Measurements from ENCODE around the gene C1S.

Gene C1S

DNA sequence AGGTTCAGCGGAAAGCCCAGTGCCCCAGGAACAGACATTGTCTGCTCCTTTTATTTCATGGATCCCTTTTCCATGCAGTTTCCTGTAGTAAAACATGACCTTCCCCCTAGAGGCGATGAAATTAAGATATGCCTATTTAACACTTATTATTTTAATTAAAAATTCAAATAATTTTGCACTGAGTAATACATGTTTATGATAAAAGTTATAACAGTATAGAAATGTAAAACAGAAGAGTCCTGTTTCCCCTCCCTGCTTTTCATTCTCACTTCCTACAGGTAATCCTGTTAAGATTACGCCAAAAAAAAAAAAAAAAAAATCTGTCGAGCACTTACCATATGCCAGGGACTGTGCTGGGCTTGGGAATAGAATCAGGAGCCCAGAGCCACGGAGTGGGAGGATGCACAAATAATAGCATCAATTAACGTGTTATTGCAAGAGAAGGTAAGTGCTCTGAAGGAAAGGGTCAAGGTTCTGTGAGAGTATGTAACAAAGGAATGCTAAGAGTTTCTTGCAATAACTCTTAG, 41.4 kb upstream of the C1S start:
- Histone ChIP-seq H3K27ac (ENCODE audit: low read length) (peak overlapping the region; percentile 76; the same call in 1 of the 2 replicates), H4K20me1 (ENCODE audit: insufficient read depth, low read length) (no peaks in the 10 kb centered on the region), H3K36me3 (replicated peaks; ENCODE audit: low read depth, low read length) (no peaks in the 10 kb centered on the region), H2AFZ (ENCODE audit: low read depth, low read length) (peak overlapping the region; percentile 16; the same call in 1 of the 2 replicates), H3K9ac (ENCODE audit: low read length) (peak overlapping the region; percentile 70), H3K4me3 (ENCODE audit: low read length) (peak overlapping the region; percentile 81), H3K9me3 (ENCODE audit: insufficient read depth, low read length) (no peaks in the 10 kb centered on the region), H3K4me1 (ENCODE audit: low read length) (peaks cover 9% of the 10 kb centered on the region), H3K4me2 (ENCODE audit: low read length) (peak overlapping the region; percentile 90), H3K27me3 (ENCODE audit: low read depth, low read length) (no peaks in the 10 kb centered on the region), H3K79me2 (ENCODE audit: low read length) (no peaks in the 10 kb centered on the region)
- TF ChIP-seq, protein P1, sequence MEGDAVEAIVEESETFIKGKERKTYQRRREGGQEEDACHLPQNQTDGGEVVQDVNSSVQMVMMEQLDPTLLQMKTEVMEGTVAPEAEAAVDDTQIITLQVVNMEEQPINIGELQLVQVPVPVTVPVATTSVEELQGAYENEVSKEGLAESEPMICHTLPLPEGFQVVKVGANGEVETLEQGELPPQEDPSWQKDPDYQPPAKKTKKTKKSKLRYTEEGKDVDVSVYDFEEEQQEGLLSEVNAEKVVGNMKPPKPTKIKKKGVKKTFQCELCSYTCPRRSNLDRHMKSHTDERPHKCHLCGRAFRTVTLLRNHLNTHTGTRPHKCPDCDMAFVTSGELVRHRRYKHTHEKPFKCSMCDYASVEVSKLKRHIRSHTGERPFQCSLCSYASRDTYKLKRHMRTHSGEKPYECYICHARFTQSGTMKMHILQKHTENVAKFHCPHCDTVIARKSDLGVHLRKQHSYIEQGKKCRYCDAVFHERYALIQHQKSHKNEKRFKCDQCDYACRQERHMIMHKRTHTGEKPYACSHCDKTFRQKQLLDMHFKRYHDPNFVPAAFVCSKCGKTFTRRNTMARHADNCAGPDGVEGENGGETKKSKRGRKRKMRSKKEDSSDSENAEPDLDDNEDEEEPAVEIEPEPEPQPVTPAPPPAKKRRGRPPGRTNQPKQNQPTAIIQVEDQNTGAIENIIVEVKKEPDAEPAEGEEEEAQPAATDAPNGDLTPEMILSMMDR (IDR thresholded peaks at IDR 0.05; ENCODE audit: low read depth, low read length) = no peak
- TF ChIP-seq EZH2phosphoT487 (IDR thresholded peaks at IDR 0.05; ENCODE audit: low read depth) = no peak

DNA sequence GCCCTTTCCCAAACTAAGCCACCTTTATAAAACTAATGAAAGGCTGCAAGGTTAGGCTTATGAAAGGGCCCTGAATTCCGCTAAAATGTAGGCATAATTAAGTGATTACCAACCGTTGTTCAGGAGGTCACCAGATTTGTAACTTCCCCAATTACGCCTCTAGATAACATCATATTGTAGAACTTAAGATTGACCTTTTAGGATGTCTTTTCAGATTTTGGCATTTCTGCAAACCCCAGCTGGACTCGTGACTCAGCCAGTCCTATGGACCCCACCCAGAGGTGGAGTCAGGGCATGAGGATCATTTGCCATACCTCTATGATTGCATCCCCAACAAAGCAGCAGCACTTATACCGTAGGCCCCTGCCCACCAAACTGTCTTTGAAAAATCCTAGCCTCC, 38.6 kb upstream of the C1S start:
- no peaks in the 10 kb centered on the region for H3K9me3 ChIP-seq (ENCODE audit: insufficient read depth, low read length)
- H4K20me1 ChIP-seq (ENCODE audit: insufficient read depth, low read length) = no peaks in the 10 kb centered on the region
- H3K4me2 ChIP-seq (ENCODE audit: low read length) = no peak overlapping the region

DNA sequence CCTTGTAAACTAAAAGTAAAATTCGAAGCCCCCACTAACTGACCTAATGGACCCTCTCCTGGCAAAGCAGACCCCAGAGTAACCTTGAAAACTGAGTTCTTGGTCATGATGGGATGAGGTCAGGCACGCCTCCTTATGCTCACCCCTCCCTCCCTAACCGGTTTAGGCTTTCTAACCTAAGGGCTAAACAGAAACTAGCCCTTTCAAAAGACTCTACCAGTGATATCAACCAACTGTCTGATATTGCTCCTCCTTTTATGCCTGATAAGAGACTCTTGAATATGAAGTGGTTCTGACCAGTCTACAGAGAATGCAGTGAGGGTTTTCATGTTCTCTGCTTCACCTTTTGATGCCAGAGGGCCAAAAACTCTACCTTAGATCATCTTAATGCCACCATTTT, 37.4 kb upstream of the C1S start:
- H3K4me1 ChIP-seq (ENCODE audit: low read length) = peaks cover 4% of the 10 kb centered on the region; the same call in 1 of the 2 replicates
- TF ChIP-seq, protein P1 (IDR thresholded peaks at IDR 0.05; ENCODE audit: low read depth, low read length) = no peak
- no peaks in the 10 kb centered on the region for H3K27me3 ChIP-seq (ENCODE audit: low read depth, low read length)
- H2AFZ ChIP-seq (ENCODE audit: low read depth, low read length) = no peak overlapping the region
- no peaks in the 10 kb centered on the region for H4K20me1 ChIP-seq (ENCODE audit: insufficient read depth, low read length)
- H3K9me3 ChIP-seq (ENCODE audit: insufficient read depth, low read length) = no peaks in the 10 kb centered on the region
- no peak overlapping the region for H3K4me2 ChIP-seq (ENCODE audit: low read length)
- no peaks in the 10 kb centered on the region for H3K79me2 ChIP-seq (ENCODE audit: low read length)
- H3K27ac ChIP-seq (ENCODE audit: low read length) = no peak overlapping the region
- H3K9ac ChIP-seq (ENCODE audit: low read length) = no peak overlapping the region
- H3K36me3 ChIP-seq (replicated peaks; ENCODE audit: low read depth, low read length) = no peaks in the 10 kb centered on the region
- H3K4me3 ChIP-seq (ENCODE audit: low read length) = no peak overlapping the region

More for the DNA sequence above, 38.6 kb upstream of the C1S start:
- H3K4me3 ChIP-seq (ENCODE audit: low read length) = no peak overlapping the region
- H3K27me3 ChIP-seq (ENCODE audit: low read depth, low read length) = no peaks in the 10 kb centered on the region
- peaks cover 9% of the 10 kb centered on the region for H3K4me1 ChIP-seq (ENCODE audit: low read length)
- no peak overlapping the region for H3K9ac ChIP-seq (ENCODE audit: low read length)
- no peaks in the 10 kb centered on the region for H3K36me3 ChIP-seq (replicated peaks; ENCODE audit: low read depth, low read length)
- no peak overlapping the region for H2AFZ ChIP-seq (ENCODE audit: low read depth, low read length)
- H3K27ac ChIP-seq (ENCODE audit: low read length) = no peak overlapping the region
- TF ChIP-seq, protein P1 (IDR thresholded peaks at IDR 0.05; ENCODE audit: low read depth, low read length) = no peak
- TF ChIP-seq EZH2phosphoT487 (IDR thresholded peaks at IDR 0.05; ENCODE audit: low read depth) = no peak
- no peaks in the 10 kb centered on the region for H3K79me2 ChIP-seq (ENCODE audit: low read length)

DNA sequence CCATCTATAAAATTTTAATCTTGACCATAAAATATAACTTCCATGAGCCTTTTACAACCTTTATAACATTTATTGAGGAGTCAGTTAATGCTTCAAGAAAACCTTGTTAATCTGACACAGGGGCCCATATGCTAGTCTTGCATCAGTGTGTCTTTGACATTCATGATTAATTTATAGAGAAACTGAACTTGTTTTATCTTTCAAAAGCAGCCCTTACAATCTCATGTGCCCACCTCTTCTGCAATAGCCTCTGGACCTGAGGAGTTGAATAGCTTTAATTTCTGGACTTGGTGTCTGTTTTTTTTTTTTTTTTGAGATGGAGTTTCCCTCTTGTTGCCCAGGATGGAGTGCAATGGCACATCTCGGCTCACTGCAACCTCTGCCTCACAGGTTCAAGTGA, 33.7 kb upstream of the C1S start:
- H3K79me2 ChIP-seq (ENCODE audit: low read length) = no peaks in the 10 kb centered on the region
- no peak overlapping the region for H3K4me2 ChIP-seq (ENCODE audit: low read length)
- H3K36me3 ChIP-seq (replicated peaks; ENCODE audit: low read depth, low read length) = no peaks in the 10 kb centered on the region
- no peaks in the 10 kb centered on the region for H3K4me1 ChIP-seq (ENCODE audit: low read length)
- no peak overlapping the region for H3K4me3 ChIP-seq (ENCODE audit: low read length)
- H3K9ac ChIP-seq (ENCODE audit: low read length) = no peak overlapping the region
- TF ChIP-seq, protein P1 (IDR thresholded peaks at IDR 0.05; ENCODE audit: low read depth, low read length) = no peak
- no peak for TF ChIP-seq EZH2phosphoT487 (IDR thresholded peaks at IDR 0.05; ENCODE audit: low read depth)
- no peak overlapping the region for H2AFZ ChIP-seq (ENCODE audit: low read depth, low read length)
- H4K20me1 ChIP-seq (ENCODE audit: insufficient read depth, low read length) = no peaks in the 10 kb centered on the region
- no peaks in the 10 kb centered on the region for H3K27me3 ChIP-seq (ENCODE audit: low read depth, low read length)
- no peak overlapping the region for H3K27ac ChIP-seq (ENCODE audit: low read length)
- no peaks in the 10 kb centered on the region for H3K9me3 ChIP-seq (ENCODE audit: insufficient read depth, low read length)
